HG03139 (cell line): ENCODE data around the gene SLC30A5.
A peak's percentile ranks its signal among the peaks of the same experiment; 100 is the strongest.

ENCODE experiments used
- ATAC-seq: cut with Tn5 transposase; IDR thresholded peaks from one replicate; pipeline ENCODE4 v1.9.1; 2021; ENCODE audit not compliant: unreplicated experiment

Gene SLC30A5

DNA sequence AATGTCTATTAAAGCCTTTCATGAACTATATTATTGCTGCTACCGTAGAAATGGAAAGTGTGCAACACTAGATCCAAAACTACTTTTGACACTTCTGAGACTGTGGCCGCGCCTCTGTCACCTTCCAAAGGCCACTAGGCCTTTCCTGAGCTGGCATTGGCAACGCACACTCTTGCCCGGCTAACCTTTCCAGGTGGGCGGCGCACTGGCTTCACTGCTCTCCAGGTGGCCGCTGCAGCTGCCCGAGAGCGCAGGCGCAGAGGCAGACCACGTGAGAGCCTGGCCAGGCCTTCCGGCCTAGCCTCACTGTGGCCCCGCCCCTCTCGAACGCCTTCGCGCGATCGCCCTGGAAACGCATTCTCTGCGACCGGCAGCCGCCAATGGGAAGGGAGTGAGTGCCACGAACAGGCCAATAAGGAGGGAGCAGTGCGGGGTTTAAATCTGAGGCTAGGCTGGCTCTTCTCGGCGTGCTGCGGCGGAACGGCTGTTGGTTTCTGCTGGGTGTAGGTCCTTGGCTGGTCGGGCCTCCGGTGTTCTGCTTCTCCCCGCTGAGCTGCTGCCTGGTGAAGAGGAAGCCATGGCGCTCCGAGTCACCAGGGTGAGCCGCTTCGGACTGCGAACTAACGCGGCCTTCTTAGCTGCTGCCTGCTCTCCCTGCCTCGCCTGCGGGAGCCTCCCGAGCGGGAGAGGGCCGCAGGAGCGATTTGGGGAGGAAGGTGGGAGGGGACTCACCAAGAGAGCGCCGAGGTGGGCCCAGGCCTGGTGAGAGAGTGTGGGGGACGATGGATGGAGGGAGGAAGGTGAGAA is 73.1 kb downstream of the SLC30A5 start, which contains the start of gene CCNB1:
Gene CCNB1, plus strand, starts transcription at position 465 of the 807 bp plus-strand sequence. Its CDS starts 113 bp downstream, at position 578.
- ATAC-seq: peak; percentile 99

DNA sequence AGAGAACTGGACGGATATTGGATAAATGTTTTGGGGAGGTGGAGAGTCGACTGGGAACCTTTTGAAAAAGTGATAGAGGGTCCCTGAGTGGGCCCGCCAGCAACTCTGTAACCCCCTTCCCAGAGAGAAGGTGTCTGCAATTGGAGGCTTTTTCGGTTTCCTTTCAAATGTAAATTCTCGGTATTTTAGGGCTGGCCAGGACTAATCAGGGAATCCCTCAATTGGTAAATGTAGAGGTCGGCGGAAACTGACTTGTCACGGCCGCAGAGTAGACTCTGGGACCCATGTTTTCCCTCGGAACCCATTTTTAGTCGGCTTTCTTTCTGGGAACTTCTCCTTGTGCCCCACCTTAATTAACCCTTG is 73.7 kb downstream of the SLC30A5 start:
- ATAC-seq: no peak

DNA sequence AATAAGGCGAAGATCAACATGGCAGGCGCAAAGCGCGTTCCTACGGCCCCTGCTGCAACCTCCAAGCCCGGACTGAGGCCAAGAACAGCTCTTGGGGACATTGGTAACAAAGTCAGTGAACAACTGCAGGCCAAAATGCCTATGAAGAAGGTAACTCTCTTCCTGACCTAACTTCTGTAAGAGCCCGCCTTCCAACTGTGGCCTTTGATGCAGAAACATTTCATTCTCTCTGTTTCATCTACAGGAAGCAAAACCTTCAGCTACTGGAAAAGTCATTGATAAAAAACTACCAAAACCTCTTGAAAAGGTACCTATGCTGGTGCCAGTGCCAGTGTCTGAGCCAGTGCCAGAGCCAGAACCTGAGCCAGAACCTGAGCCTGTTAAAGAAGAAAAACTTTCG is 74.1 kb downstream of the SLC30A5 start:
- ATAC-seq: no peak

DNA sequence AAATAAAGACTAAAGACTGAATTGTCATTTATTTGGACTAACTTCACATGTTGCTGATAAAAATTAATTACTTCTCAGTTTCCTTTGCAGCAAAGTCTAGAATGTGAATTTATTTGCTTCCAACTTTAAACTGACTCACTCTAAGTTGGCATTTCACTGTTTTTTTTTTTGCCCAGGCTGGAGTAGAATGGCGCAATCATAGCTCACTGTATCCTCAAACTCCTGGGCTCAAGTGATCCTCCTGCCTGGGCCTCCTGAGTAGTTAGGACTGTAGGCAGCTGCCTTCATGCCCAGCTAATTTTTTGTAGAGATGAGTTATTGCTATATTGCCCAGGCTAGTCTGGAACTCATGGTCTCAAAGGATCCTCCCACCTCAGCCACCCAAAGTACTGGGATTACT is 76.7 kb downstream of the SLC30A5 start:
- ATAC-seq: no peak

- ATAC-seq: no peak
These were observed 77.2 kb downstream of the SLC30A5 start for GRCh38 chr5:69170969-69171368.
